Activated gamma-delta T cell (primary cell): ENCODE data around the gene RNPS1.
A peak's percentile ranks its signal among the peaks of the same experiment; 100 is the strongest.
"Not testable (repeated sequence)": the region's sequence is repeated elsewhere in the genome, so short reads cannot be mapped to it uniquely, and the experiment has no call there.

Experiments used
- DNase-seq: peaks from one replicate; lab custom pipeline; 2025; lab: John Stamatoyannopoulos, UW

RNPS1 gene

DNA sequence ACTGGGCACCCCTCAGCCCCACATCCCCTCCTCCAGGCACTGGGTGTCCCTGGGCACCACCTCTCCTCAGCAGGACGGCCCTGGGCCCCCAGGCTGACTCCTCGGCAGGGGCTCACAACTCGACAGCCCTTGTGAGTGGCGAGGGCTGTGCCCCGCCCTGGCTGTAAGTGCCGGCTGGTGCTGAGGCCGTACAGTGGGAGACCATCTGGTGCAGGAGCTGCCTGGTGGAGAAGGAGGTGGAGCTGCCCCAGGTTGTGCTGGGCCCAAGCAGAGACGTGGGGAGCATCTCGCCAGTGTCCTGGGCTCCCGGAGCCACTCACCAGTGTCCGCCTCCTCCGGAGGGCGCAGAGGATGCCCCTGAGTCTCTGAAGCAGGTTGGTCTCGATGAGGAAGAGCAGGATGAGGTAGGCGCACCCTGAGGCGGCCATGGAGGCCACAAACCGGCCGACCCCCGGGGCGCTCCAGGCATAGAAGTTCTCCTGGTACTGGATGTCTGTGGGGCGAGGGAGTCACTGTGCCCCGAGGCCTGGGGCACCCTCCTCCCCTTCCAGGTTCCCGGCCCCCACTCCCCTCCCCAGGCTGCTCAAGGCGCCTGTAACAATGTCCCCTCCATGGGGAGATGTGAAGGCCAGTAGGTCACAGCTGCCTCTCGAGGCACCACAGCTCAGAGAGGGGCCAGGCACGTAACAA lies 15.1 kb upstream of the RNPS1 start:
- DNase-seq: no peak

DNA sequence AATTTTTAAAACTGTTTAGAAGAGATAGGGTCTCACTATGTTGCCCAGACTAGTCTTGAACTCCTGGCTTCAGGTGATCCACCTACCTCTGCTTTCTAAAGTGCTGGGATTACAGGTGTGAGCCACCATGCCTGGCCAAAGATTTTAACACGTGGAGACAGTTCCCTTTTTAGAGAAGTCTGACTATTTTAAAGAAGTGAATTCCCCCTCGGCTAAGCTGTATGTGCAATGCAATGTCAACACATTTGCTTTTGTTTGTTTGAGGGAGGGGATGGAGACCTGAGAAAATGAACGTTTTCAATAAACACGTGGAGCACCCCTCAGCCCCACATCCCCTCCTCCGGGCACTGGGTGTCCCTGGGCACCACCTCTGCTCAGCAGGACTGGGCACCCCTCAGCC lies 14.3 kb upstream of the RNPS1 start:
- no peak for DNase-seq

DNA sequence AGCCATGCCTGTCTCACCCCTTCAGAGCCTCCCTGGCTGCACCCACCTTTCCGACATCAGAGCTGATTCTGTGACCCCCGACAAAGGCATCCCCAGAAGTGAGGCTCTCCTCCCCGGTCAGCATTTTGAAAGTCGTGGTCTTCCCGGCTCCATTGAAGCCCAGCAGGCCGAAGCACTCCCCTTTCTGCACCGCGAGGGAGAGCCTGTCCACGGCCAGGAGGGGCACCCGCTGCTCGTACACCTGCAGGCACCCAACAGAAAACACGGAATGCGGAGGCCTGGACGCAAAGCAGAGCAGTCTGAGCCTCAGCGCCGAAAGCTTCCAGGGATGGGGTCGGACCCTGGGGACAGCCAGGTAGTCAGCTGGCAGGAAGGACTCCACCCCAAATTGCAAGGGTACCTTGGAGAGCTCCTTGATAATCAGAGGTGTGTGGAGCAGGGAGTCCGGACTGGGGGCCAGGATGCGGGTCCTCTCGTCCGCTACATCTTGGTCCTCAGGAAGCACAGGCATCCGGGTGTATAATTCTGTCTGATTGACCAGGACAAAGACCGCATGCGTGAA lies 13.1 kb upstream of the RNPS1 start:
- no peak for DNase-seq

DNA sequence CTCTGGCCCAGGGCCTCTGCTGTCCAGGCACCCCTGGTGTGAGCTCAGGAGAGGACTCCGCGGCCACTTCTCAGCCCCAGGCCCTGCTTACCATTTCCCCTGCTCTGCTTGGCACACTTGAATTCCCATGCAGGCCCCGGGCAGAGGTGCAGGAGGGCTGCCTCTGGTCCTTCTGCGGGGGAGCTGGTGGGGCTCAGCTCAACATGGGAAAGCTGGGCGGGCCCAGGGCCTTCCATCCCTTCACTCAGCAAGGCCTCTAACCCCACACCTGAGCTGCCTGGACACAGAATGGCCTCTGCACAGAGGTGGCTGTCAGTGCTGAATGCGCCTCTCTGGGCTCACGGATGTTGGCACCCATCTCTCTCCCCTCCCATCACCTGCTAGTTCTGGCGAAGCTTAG lies 12.5 kb upstream of the RNPS1 start:
- DNase-seq: no peak

DNA sequence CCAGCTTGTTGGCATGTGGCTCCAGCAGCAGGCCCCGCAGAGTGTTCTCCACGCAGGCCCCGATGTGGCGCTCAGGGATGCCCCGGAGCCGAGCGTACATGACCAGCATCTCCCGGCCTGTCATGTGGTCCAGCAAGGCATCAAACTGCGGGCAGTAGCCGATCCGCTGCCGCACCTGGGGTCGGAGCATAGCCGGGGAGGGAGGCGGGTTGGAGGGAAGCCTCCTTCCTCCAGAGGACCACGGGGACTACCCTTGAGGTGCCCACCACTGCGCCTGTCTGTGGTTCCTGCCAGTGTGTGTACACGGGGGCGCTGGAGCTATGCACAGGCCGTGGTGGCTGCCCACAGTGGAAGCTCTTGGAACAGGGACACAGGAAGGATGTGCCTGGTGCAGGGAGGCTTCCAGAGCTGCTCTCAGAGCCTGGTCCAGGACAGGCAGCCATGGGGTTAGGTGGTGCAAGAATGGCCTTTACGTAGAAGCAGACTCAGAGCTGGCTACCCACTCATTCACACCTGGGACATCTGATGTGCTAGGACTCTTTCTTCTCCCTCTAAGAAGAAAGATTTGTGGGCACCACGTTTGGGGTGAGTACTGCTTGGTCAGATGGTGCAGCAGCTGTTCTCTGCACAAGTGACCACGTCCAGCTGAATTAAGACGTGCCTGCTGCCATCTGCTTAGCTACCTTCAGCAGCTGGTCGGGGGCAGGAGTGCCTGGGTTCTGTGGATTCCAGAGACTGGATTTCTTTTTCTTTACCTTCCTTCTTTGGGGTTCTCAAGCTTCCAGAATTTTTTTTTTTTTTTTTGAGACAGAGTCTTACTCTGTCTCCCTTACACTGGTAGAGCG lies 11.3 kb upstream of the RNPS1 start:
- DNase-seq: no peak

DNA sequence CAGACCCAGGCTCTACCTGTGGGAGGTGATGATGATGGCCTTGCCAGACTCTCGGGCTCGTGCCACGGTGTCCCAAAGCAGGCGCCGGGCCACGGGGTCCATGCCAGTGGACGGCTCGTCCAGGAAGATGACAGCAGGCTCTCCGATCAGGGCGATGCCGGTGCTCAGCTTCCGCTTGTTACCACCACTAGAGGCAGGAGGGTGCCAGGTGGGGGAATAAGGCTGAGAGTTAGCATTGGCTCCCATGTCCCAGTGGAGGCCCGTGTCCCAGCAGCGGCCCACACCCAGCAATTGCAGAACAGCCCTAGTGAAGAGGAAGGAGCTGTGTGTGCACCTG lies 10.3 kb upstream of the RNPS1 start:
- no peak for DNase-seq

DNA sequence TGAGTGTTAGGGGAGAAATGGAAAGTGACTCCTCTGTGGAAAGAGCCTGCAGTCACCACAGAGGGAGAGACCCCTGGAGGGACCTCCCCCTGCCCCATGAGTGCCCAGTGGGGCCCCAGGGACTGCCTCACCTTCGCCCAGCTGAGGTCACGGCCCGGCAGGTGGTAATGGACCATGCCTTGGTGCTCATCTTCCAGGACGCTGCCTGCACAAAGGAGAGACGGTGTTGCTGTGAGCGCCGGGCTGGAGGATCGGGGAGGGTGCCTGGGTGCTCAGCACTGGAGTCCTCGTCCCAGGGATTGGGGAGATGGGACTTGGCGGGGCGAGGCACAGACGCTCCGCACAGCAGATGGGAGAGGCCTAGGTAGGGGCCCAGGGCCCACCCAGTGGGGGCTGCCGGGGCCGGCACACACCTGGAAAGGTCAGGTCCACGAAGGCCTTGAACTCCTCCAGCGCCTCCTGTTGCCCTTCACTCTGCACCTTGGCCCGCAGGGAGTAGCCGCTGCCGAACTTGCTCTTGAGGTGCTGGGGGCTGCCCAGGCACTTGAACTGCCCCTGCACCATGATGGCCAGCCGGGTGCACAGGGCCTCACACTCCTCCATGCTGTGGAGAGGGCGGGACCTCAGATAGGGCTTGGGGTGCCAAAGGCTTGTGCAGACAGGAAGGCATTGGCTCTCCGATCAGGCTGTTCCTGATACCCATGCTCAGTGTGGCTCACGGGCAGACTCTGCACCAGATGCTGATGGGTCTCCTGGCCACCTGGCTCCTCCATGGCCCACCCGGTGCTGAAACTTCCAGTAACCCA lies 9.7 kb upstream of the RNPS1 start:
- no peak for DNase-seq

DNA sequence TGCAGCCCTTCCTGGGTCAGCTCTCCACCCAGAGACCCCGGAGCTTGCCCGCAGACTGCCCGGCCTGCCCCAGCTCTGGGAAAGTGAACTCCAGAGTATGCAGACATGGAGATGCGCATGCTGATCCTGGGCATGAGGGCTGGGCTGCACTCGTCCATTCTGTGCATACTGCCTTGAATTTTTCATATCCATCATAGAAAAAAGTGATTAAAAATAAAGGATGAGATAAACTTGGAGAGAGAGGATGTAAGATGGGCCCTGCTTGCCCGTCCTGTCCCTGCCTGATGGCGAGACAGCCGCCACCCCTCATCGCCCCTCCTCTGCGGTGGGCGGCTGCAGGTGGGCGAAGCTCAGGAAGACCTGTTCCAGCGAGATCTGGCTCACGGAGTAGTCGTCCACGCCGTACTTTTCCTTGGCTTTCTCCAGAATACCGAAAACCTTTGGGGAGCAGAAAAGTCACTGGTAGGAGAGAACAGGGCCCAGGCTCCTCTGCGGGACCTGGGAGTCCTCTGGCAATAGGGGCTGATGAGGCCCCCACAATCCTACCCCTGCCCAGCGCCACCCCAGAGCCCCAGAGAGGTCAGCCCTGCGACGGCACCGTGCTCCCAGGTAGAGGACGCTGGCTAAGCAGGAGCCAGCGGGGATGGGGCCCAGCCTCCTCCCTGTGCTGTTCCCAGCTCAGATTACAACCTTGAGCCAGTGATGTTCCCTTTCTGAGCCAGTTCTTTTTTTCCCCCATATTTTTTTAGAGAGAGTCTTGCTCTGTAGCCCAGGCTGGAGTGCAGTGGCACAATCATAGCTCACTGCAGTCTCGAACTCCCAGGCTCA lies 8.7 kb upstream of the RNPS1 start:
- no peak for DNase-seq

DNA sequence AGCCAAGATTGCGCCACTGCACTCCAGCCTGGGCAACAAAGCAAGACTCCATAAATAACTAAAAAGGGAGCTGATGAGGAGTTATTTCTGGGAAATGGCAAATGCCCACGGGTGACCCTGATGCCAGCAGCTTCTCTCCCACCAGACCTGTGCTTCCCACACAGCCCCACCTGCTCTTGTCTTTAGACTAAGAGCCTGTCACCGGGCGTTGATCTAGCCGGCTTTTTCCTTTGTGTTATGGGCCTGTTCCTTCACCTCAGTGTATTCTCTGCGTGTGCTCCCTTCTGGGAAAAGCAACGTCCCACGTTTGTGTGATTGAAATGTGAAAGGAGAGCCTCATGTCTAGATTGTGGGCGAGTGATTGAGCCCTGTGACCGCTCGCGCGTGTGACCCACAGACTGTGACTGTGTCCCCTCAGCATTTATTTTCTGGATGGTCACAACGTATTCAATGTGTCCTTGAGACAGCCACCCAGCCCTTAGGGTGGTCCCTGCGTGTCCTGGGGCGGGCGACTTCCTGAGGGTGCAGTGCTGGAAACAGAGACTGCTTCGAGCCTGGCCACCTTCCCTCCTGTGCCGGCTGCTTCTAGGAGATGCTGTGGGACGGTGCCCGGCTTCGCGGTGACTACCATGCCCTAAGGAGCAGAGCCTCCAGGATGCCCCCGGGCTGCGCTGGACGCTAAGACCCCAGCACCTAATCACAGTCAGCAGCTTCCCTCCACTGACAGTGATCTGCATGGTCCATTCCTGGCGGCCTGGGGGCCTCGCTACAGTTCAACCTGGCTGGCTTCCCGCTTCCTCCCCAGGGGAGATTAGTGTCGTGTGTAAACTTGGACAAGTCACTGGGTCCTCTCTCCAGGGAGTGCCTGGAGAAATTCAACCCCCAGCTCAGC lies 7.8 kb upstream of the RNPS1 start:
- no peak for DNase-seq

DNA sequence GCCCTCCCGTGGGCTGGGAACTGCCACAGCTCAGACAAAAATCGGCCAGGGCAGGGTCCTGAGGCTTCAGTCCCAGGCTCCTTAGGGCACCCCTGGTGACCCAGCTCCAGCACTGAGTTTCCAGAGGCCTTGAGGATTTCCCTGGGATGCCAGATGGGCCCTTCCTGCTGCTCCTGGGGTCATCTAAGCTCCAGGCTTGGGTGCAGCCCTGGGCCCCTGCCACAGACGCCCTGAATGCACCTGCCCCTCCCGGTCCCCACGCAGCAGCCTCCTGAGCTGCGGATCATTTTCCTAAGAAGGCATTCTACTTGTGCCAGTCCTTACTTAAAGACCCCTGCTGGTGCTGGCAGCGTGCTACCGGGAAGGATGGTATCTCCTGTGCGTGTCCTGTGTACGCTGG lies 6.0 kb upstream of the RNPS1 start:
- no peak for DNase-seq

DNA sequence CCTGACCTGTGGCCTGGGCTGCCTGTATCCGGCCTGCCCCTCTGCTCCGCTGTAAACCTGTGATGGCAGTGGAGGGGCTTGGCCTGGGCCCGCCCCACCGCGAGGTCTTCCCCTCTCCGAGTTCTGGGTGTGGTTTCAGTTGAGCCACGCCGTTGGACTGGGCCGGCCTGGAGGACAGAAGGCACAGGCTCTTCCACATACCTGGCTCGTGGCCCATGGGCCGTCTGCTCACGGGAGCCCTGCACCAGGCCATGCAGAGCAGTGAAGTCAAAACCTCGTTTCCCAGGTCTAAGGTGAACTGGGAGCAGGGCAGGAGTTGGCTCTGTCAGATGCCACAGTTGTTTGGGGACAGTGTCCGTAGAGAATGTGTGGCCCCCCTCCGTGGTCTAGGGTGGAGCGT lies 5.6 kb upstream of the RNPS1 start:
- no peak for DNase-seq

DNA sequence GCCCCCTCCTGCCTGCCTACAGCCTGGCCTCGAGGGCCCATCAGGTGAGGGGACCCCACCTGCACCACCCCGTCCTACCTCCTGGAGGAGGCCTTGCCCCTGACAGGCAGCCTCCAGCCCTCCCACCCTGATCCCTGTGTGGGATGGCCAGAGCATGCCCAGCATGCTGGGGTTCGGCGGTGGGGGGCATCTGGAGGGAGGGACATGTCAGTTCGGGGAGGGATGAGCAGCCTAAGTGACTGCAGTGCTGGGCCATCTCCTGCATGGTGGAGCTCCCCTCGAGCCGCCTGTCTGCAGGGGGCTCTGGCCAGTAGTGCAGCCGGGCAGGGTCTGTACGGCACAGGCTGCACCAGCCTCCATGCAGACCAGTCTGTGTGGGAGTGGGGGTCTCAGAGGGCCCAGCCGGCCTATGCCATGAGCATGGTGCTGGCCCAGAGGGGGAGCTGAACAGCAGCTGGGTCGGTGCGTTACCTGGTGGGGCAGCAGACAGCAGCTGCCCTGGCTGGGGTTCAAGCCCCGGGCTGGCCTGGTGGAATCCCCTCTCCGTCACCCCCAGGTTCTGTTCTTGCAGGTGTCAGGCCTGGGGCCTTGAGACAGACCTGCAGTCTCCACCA lies 4.0 kb upstream of the RNPS1 start:
- DNase-seq: no peak

DNA sequence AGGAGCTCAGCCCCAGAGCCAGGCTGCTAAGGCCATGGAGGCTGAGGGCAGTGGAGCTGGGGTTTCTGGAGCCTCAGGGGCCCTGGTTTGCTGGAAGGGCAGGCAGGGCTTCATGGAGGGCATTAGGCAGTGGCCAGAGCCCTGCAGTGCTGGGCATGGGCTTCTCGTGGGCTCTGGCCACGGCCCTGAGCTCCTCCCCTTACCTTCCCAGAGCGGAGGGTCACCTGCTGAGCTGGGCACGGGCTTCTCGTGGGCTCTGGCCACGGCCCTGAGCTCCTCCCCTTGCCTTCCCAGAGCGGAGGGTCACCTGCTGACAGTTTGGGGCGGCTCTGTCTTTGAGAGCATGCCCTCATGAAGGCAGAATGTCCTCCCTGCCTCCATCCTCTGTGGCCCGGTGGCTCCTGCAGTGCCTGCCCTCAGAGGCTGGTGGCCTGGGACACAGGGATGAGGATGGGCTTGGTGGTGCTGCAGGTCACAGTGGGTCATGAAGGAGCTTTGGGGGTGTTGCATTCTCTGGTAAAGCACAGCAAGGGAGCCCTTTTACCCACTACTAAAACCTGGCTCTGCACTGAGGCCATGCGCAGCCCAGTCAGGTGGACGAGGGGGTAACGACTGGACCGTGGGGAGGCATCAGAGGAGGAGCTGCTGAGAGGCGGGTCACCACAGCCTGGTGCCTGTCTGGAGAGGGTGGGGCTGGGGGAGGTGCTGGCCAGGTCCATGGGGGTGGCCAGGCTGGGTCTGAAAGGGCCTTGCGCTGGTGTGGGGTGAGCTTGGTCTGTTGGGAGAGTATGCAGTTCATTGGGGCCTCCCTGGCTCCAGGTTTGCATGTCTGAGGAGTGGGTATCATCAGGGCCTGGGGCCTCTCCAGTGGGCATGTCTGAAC lies 2.9 kb upstream of the RNPS1 start:
- no peak for DNase-seq

DNA sequence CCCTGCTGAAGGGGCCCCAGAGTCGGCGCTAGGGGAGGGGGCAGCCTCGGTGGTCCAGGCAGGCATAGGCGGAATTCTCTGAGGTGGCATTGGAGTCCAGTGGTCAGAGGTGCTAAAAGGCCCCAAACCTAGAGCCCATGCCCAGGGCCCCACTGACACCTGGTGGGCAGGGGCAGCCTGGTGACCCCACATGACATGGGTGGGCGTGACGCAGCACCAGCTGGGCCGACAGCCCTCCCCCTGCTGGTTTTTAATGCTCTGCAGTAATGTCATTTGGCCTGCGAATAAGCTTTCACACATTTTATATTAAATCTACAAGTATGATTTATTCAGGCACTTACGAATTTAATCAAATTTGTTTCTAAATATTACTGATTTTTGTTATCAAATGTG lies 2.1 kb upstream of the RNPS1 start:
- DNase-seq: no peak

DNA sequence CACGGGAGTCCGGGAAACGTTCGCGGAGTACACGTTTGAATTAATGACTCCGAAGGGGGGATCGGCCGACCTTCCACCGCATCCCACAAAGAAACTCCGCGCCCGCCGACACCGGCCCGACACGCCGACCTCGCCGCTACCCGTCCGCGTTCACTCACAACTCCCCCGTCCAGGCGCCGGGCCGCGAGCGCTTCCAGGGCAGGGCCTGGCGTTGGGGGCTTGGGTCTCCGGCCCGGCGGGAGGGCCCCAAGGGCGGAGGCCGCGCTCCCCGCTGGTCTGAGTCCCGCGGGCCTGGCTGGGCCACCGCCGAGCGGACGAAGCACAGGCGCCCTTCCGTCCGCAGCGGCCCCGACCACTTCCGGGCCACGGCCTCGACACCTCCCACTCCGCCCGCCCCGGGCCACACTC lies 417 bp downstream of the RNPS1 start:
- DNase-seq: peak; percentile 68

DNA sequence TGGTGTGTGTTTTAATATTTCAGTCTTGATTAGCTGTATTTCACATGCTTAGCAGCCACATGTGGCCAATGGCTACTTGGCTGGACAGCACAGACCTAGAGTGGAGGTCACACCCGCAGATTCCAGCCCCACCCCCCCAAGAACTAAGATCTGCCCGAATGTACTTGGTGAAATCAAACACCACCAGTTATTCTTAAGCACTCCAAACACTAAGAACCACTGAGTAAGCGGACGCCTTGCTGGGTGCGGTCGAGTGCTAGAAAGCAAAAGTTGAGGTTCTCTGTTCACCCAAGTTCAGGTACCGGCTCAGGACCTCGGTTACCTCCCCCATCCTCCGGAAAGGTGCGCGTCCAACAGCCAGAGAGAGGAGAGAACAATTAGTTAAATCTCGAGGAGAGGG lies 1.0 kb downstream of the RNPS1 start:
- not testable (repeated sequence) for DNase-seq

DNA sequence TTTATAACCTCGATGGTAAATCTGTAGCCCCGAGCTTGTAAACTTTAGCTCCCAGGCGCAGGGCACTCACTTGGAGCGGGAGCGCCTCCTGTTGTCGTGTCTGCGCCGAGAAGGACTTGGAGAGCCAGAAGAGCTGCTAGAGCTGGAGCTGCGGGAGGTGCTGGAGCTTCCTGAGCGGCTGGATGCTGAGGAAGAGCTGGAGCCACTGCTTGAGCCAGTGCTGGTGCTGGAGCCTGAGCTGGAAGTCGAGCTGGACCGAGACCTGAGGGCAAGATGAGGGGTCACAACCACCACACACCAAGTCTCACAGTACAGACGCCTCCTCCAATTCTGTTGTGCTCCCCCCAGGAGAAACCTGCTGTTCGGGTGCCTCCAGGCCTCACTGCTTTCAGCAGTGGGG lies 4.9 kb downstream of the RNPS1 start:
- DNase-seq: not testable (repeated sequence)

DNA sequence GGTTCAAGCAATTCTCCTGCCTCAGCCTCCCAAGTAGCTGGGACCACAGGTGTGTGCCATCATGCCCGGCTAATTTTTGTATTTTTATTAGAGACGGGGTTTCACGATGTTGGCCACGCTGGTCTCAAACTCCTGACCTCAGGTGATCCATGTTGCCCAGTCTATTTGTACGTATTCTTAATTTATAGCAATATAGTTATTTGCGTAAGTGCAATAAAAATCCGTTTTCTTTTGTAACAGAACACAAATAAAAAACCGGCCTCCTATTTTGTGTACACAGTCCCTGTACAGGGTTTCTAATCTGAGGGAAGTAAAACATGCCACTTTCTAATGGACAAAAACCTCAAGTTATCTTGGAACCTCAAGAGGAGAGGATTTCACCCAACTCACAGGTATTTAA lies 7.7 kb downstream of the RNPS1 start:
- no peak for DNase-seq

DNA sequence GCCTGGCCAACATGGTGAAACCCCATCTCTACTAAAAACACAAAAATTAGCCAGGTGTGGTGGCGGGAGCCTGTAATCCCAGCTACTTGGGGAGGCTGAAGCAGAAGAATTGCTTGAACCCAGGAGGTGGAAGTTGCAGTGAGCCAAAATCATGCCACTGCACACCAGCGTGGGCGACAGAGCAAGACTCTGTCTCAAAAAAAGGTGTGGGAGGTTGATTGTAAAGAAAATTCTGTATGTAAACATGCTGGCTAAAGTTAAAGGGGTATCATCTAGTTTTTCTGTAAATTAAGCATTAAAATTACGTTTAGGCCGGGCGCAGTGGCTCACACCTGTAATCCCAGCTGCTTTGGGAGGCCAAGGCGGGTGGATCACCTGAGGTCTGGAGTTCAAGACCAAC lies 9.4 kb downstream of the RNPS1 start:
- DNase-seq: not testable (repeated sequence)
